ENCODE data around the gene NCOA6.
"Not testable (repeated sequence)": the region's sequence is repeated elsewhere in the genome, so short reads cannot be mapped to it uniquely, and the experiment has no call there.

- TF ChIP-seq POLR2A (IDR thresholded peaks at IDR 0.05; ENCODE audit: low read length); GATA1 (IDR thresholded peaks at IDR 0.05; ENCODE audit: low read depth, low read length): not testable (repeated sequence)
These were observed 102.9 kb downstream of the NCOA6 start for GRCh38 chr20:34722560-34722959.
